Endothelial cell of umbilical vein (primary cell): ENCODE data around the gene AMZ2. TPM values are rescaled to one million over a fixed set of nuclear protein-coding genes. Genes with fewer than 3 reads are reported as not detected.
"Not testable (repeated sequence)": the region's sequence is repeated elsewhere in the genome, so short reads cannot be mapped to it uniquely, and the experiment has no call there.

ENCODE experiments used
- BruUV-seq: library from RNA; stranded (reverse); fragments of 400-500 nt; replicated peaks from 2 replicates; lab custom pipeline; 2021; lab: Mats Ljungman, UMichigan
- CTCF ChIA-PET: fragments of 300-600, 350-600 bp; sonication (Branson Sonifier 250); formaldehyde crosslinking; loops from one replicate; lab custom pipeline; 2021; ENCODE audit warnings: antibody characterized with exemption, inconsistent platforms; lab: Charles Lee
- POLR2A ChIA-PET: fragments of 300-600, 350-600 bp; sonication (Branson Sonifier 250); formaldehyde crosslinking; loops from one replicate; lab custom pipeline; 2021; ENCODE audit warnings: antibody characterized with exemption, inconsistent platforms; lab: Charles Lee
- DNase-seq: peaks from one replicate; pipeline ENCODE4 v3.0.0-alpha.2; 2011; ENCODE audit warnings: low read depth, low spot score
- FAIRE-seq: peaks from 2 replicates; lab custom pipeline; 2011; peaks lifted over from hg19 to GRCh38; lab: Jason Lieb, UNC
- H2AFZ ChIP-seq: 2 replicates; pipeline ENCODE4 v1.6.0; 2012; ENCODE audit warnings: low read depth, low read length, control low read depth, inconsistent platforms
- H3K27ac ChIP-seq: 2 replicates; pipeline ENCODE4 v1.5.1; 2011; ENCODE audit warnings: low read depth, mild to moderate bottlenecking, control low read depth, low read length, moderate library complexity; ENCODE audit not compliant: insufficient read depth
- H3K27me3 ChIP-seq, 2 experiments: 2 replicates each; pipeline versions ENCODE4 v1.6.0 to v1.6.1; 2011; ENCODE audit warnings: low read length in 2 of 2, mixed read lengths in 1 of 2; ENCODE audit not compliant: control insufficient read depth in 2 of 2, insufficient read depth in 2 of 2
- H3K36me3 ChIP-seq, 2 experiments: 2 replicates in 1 of 2; 3 replicates in 1 of 2; pipeline ENCODE4 v1.5.1; 2011; ENCODE audit warnings: low read length in 2 of 2, mild to moderate bottlenecking in 1 of 2, moderate library complexity in 1 of 2; ENCODE audit not compliant: control insufficient read depth in 2 of 2, insufficient read depth in 2 of 2; ENCODE audit errors: extremely low read depth in 1 of 2
- H3K4me1 ChIP-seq: 3 replicates; pipeline ENCODE4 v1.5.1; 2011; ENCODE audit warnings: mild to moderate bottlenecking, low read length; ENCODE audit not compliant: control insufficient read depth, insufficient read depth; ENCODE audit errors: extremely low read depth
- H3K4me2 ChIP-seq: 2 replicates; pipeline ENCODE4 v1.6.1; 2011; ENCODE audit warnings: low read length, control low read depth, mixed read lengths; ENCODE audit not compliant: insufficient read depth
- H3K4me3 ChIP-seq, 3 experiments: fragments of 200-600 bp in 1 of 3; sonication (generic), shearing (Covaris generic) in 1 of 3; replicated peaks in 1 of 3; 2 replicates each; pipeline ENCODE4 v1.5.1; 2011 to 2016; ENCODE audit warnings: control low read depth in 3 of 3, low read length in 3 of 3, mild to moderate bottlenecking in 2 of 3, inconsistent platforms in 1 of 3, low read depth in 1 of 3, moderate library complexity in 1 of 3; ENCODE audit not compliant: insufficient read depth in 1 of 3
- H3K79me2 ChIP-seq: 2 replicates; pipeline ENCODE4 v1.6.0; 2012; ENCODE audit warnings: low read length, inconsistent platforms; ENCODE audit not compliant: control insufficient read depth, insufficient read depth
- H3K9ac ChIP-seq: replicated peaks from 2 replicates; pipeline ENCODE3; 2011; ENCODE audit warnings: low read length, control low read depth; ENCODE audit not compliant: insufficient read depth; ENCODE audit errors: extremely low read depth
- H3K9me1 ChIP-seq: replicated peaks from 3 replicates; pipeline ENCODE4 v1.6.0; 2011; ENCODE audit warnings: mild to moderate bottlenecking, low read length; ENCODE audit not compliant: control insufficient read depth, insufficient read depth; ENCODE audit errors: extremely low read depth
- H3K9me3 ChIP-seq: replicated peaks from 2 replicates; pipeline ENCODE4 v1.5.1; 2012; ENCODE audit warnings: low read length, inconsistent platforms; ENCODE audit not compliant: control insufficient read depth, insufficient read depth
- H4K20me1 ChIP-seq: replicated peaks from 2 replicates; pipeline ENCODE3; 2011; ENCODE audit warnings: mild to moderate bottlenecking, low read length; ENCODE audit not compliant: control insufficient read depth, insufficient read depth; ENCODE audit errors: extremely low read depth
- dilution Hi-C: fragments of 300-500 bp; cut with MboI; formaldehyde crosslinking; loops from one replicate; pipeline ENCODE4 v1.15.0; 2019; ENCODE audit warnings: low sequenced_read_pairs; ENCODE audit not compliant: extremely low pct_ligation_motif_present
- intact Hi-C: fragments of 100-400 bp; cut with micrococcal nuclease; formaldehyde crosslinking; loops from one replicate; pipeline ENCODE4 v1.10.0; 2022
- polyA plus RNA-seq, 4 experiments: library from polyadenylated mRNA; depleted of rRNA in 3 of 4; stranded (reverse) in 3 of 4; unstranded in 1 of 4; fragments of >200 nt; gene quantifications; 2 replicates each; pipeline versions ENCODE4 v1.2.1 to v1.2.3, GENCODE V29; 2011 to 2012; ENCODE audit warnings: missing spikeins in 1 of 4
- total RNA-seq: library from RNA; stranded (reverse); gene quantifications from 2 replicates; pipeline ENCODE4 v1.2.3, GENCODE V29; 2021

Gene AMZ2
- total and polyA plus RNA-seq, 2 donors (not counting 3 experiments of a cell fraction or from before 2014, with no cell fraction given), result 46.7 to 57.3 TPM

GRCh38 chr17:68215453-68215852 lies 32.4 kb upstream of the AMZ2 start:
- H3K36me3 ChIP-seq, H4K20me1 ChIP-seq, H3K4me3 ChIP-seq, H3K9me3 ChIP-seq, H3K9ac ChIP-seq, H3K27ac ChIP-seq, FAIRE-seq, BruUV-seq, H3K27me3 ChIP-seq, H3K9me1 ChIP-seq, POLR2A ChIA-PET, H3K79me2 ChIP-seq, H2AFZ ChIP-seq, intact Hi-C loops, dilution Hi-C loops, H3K4me2 ChIP-seq, DNase-seq: not testable (repeated sequence)
- peaks cover 16% of the 10 kb centered on the region for H3K4me1 ChIP-seq
- CTCF ChIA-PET, result interaction anchor here (1.1 kb wide), 1 partner anchor 14 kb away, joined by 3 read pairs; no protein-coding TSS in a partner anchor

- intact Hi-C loops, FAIRE-seq, H3K79me2 ChIP-seq, dilution Hi-C loops, H3K4me1 ChIP-seq, H4K20me1 ChIP-seq, DNase-seq, POLR2A ChIA-PET, H3K9ac ChIP-seq, CTCF ChIA-PET, H2AFZ ChIP-seq, H3K4me2 ChIP-seq, BruUV-seq, H3K36me3 ChIP-seq, H3K27me3 ChIP-seq, H3K9me3 ChIP-seq, H3K27ac ChIP-seq, H3K9me1 ChIP-seq, H3K4me3 ChIP-seq: not testable (repeated sequence)
Observed at GRCh38 chr17:68219429-68219828, 28.4 kb upstream of the AMZ2 start.

DNA sequence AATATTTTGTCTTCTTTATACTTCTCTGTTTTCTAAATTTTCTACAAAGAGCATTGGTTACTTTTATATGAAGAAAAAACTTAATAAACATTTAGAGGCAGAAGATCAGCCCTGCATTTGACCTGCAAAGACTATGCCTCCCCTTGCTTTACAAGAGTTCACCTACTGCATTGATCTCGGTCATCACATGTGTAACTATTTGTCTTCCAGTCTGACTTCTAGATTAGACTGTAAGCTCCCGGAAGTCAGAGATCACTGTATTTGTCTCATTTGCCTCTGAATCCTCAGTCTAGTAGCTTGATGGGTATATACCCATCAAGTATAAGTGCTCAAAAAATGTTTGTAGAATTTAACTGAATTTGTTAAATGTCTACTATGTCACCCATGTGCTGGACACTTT lies 27.7 kb upstream of the AMZ2 start:
- POLR2A ChIA-PET, BruUV-seq: not testable (repeated sequence)

DNA sequence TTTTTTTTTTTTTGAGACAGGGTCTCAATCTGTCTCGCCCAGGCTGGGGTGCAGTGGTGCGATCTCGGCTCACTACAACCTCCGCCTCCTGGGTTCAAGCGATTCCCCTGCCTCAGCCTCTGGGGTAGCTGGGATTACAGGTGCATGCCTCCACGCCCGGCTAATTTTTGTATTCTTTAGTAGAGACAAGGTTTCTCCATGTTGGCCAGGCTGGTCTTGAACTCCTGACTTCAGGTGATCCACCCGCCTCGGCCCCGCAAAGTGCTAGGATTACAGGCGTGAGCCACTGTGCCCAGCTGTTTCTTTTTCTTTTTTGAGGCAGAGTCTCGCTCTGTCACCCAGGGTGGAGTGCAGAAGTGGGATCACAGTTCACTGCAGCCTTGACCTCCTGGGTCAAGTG lies 27.1 kb upstream of the AMZ2 start:
- H3K9me1 ChIP-seq, H4K20me1 ChIP-seq, H3K4me3 ChIP-seq, H3K4me1 ChIP-seq, BruUV-seq, H3K4me2 ChIP-seq, H3K27ac ChIP-seq, DNase-seq, H3K27me3 ChIP-seq, H2AFZ ChIP-seq, FAIRE-seq, H3K36me3 ChIP-seq, dilution Hi-C loops, H3K79me2 ChIP-seq, CTCF ChIA-PET, intact Hi-C loops, H3K9ac ChIP-seq, H3K9me3 ChIP-seq, POLR2A ChIA-PET: not testable (repeated sequence)

More for the DNA sequence above, 27.7 kb upstream of the AMZ2 start:
- DNase-seq, H3K9ac ChIP-seq, CTCF ChIA-PET, H3K27me3 ChIP-seq, H3K36me3 ChIP-seq, H3K4me3 ChIP-seq, dilution Hi-C loops, H3K9me1 ChIP-seq, H3K4me2 ChIP-seq, H2AFZ ChIP-seq, H3K9me3 ChIP-seq, H3K79me2 ChIP-seq, H4K20me1 ChIP-seq, H3K27ac ChIP-seq, intact Hi-C loops, H3K4me1 ChIP-seq: not testable (repeated sequence)
- peak; percentile 66 for FAIRE-seq
